WERI-Rb-1 (cell line): ENCODE measurements around the gene KCP.

ENCODE experiments used
- DNase-seq: peaks from one replicate; pipeline ENCODE4 v3.0.0-alpha.2; 2020
- H3K27ac ChIP-seq: fragments of 250-450 bp; sonication (Bioruptor Pico); 2 replicates; pipeline ENCODE4 v1.5.1; 2020; ENCODE audit warnings: mild to moderate bottlenecking, moderate library complexity
- H3K27me3 ChIP-seq: fragments of 250-450 bp; sonication (Bioruptor Pico); 2 replicates; pipeline ENCODE4 v1.5.1; 2021; ENCODE audit warnings: mild to moderate bottlenecking, low read depth, moderate library complexity; ENCODE audit not compliant: insufficient read depth, severe bottlenecking
- H3K36me3 ChIP-seq: fragments of 250-450 bp; sonication (Bioruptor Pico); 2 replicates; pipeline ENCODE4 v1.5.1; 2020; ENCODE audit warnings: mild to moderate bottlenecking, moderate library complexity
- H3K4me3 ChIP-seq: 2 replicates; pipeline ENCODE4 v1.5.1; 2011; ENCODE audit warnings: low read depth, mild to moderate bottlenecking, control low read depth, low read length
- H3K9me3 ChIP-seq: fragments of 250-450 bp; sonication (Bioruptor Pico); 2 replicates; pipeline ENCODE4 v1.5.1; 2021; ENCODE audit warnings: mild to moderate bottlenecking, moderate library complexity; ENCODE audit not compliant: severe bottlenecking
- TF ChIP-seq, protein P1 (sequence below): IDR thresholded peaks from 2 replicates; pipeline ENCODE4 v1.5.1; 2011; ENCODE audit warnings: low read depth, mild to moderate bottlenecking, control low read depth, inconsistent platforms, low read length

The KCP gene

DNA sequence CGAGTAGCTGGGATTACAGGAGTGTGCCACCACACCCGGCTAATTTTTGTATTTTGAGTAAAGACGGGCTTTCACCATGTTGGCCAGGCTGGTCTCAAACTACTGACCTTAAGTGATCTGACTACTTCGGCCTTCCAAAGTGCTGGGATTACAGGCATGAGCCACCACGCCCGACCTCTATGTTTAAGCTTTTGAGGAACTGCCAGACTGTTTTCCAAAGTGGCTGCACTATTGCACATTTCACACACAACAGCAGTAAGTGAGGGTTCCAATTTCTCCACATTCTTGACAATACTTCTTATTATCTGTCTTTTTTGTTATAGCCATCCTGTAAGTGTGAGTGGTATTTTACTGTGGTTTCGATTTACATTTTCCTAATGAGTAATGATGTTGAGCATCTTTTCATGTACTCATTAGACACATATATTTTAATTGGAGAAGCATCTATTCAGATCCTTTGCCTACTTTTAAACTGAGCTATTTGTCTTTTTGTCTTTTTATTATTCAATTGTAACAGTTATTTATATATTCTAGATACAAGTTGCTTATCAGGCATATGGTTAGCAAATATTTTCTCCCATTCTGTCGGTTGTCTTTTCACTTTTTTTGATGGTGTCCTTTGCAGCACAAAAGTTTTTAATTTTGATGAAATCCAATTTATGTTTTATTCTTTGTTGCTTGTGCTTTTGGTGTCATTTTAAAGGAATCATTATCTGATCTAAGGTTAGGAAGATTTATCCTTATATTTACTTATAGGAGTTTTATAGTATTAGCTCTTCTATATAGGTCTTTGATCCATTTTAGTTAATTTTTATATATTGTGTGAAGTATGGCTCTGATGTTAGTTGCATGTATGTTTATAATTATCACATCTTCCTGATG is 14.4 kb upstream of the KCP start:
- no peaks in the 10 kb centered on the region for H3K9me3 ChIP-seq
- no peak for DNase-seq
- H3K27me3 ChIP-seq, result no peaks in the 10 kb centered on the region
- no peak overlapping the region for H3K27ac ChIP-seq
- H3K4me3 ChIP-seq, result no peak overlapping the region
- TF ChIP-seq, protein P1, sequence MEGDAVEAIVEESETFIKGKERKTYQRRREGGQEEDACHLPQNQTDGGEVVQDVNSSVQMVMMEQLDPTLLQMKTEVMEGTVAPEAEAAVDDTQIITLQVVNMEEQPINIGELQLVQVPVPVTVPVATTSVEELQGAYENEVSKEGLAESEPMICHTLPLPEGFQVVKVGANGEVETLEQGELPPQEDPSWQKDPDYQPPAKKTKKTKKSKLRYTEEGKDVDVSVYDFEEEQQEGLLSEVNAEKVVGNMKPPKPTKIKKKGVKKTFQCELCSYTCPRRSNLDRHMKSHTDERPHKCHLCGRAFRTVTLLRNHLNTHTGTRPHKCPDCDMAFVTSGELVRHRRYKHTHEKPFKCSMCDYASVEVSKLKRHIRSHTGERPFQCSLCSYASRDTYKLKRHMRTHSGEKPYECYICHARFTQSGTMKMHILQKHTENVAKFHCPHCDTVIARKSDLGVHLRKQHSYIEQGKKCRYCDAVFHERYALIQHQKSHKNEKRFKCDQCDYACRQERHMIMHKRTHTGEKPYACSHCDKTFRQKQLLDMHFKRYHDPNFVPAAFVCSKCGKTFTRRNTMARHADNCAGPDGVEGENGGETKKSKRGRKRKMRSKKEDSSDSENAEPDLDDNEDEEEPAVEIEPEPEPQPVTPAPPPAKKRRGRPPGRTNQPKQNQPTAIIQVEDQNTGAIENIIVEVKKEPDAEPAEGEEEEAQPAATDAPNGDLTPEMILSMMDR, result no peak
- H3K36me3 ChIP-seq, result no peaks in the 10 kb centered on the region

DNA sequence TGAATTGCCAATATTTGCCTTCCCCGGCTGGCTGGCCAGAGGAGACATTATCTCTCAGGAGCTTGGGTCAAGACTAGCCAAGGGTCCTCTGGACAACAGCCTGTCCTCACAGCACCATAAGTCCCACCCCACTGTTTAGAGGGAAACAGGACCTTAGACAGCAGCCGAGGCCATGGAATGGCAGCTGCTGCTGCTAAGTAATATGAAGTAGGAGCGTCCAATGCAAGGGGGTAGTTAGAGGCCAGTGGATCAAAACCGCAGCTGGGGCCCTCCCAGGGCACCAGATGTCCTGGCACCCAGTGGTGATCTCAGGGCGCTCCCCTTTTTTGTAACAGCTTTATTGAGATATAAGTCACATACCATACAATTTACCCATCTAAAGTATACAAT is 12.9 kb upstream of the KCP start:
- Histone ChIP-seq H3K4me3 (no peak overlapping the region), H3K9me3 (no peaks in the 10 kb centered on the region), H3K27ac (no peak overlapping the region), H3K36me3 (no peaks in the 10 kb centered on the region), H3K27me3 (no peaks in the 10 kb centered on the region)
- TF ChIP-seq, protein P1, result no peak
- no peak for DNase-seq

DNA sequence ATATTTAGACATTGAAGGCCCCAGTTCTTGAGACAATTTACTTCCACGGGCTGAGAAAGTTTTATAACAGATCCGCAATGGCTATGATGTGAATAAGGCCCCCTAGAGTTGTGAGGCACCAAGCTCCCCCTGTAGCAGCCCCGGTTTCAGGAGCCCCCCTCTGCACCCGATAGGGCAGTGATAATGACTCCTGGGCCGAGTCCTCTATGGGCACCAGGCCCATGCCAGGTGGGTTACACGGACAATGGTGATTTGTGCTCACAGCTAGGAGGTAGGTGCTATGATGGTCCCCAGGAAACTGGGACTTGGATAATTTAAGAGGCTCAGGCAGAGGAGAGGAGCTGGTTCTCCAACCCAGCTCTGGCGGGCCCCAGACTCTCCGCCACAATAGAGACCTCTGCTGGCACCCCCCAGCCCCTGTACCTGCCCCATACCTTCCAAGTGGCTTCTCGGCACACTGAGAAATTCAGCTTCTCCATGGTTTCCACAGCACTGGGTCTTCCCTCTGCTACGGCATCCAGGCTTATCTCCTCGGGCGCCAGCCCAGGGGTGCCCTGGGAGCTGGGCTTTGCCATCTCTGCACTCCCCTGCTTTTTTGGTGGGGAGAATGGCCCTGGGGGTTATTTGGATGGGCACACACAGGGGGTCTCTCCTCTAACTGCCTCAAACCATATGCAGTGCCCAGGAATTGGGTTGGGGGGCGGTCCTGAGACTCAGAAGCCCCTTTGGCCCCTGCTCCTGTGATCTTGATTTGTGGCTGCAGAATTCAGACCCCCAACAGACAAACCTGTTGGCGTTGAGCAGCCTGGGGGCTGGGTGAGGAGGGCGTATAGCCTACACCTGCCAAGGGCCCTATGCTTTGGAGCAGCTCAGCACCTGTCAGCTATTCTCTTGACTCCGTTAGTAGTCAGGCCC is 12.2 kb upstream of the KCP start:
- DNase-seq, result no peak
- Histone ChIP-seq H3K27ac (no peak overlapping the region), H3K4me3 (no peak overlapping the region), H3K36me3 (no peaks in the 10 kb centered on the region), H3K27me3 (no peaks in the 10 kb centered on the region), H3K9me3 (no peaks in the 10 kb centered on the region)
- TF ChIP-seq, protein P1, result no peak

DNA sequence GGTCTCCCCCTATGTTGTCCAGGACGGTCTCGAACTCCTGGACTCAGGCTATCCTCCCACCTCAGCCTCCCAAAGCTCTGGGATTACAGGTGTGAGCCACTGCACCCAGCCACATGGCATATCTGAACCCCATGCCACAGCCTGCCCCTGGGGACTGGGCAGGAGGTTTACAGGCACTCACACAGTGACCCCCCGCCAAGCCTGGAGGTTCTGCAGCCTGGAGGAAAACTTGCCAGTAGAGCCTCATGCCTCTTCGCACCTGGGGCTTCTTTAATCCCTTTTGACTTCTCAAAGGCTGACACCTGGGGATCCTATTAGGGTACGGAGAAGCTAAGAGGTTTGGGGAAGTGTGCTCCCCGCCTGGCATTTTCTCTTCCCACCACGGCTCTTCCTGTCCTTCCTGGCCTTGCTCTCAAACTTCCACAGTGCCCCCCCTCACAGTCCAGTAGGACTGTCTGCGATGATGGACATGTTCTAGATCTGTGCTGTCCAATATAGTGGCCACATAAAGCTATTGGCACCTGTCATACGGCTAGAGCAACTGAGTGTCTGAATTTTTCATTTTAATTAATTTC is 11.4 kb upstream of the KCP start:
- Histone ChIP-seq H3K27ac (no peak overlapping the region), H3K9me3 (no peaks in the 10 kb centered on the region), H3K36me3 (no peaks in the 10 kb centered on the region), H3K4me3 (no peak overlapping the region), H3K27me3 (no peaks in the 10 kb centered on the region)
- TF ChIP-seq, protein P1, result no peak
- no peak for DNase-seq

DNA sequence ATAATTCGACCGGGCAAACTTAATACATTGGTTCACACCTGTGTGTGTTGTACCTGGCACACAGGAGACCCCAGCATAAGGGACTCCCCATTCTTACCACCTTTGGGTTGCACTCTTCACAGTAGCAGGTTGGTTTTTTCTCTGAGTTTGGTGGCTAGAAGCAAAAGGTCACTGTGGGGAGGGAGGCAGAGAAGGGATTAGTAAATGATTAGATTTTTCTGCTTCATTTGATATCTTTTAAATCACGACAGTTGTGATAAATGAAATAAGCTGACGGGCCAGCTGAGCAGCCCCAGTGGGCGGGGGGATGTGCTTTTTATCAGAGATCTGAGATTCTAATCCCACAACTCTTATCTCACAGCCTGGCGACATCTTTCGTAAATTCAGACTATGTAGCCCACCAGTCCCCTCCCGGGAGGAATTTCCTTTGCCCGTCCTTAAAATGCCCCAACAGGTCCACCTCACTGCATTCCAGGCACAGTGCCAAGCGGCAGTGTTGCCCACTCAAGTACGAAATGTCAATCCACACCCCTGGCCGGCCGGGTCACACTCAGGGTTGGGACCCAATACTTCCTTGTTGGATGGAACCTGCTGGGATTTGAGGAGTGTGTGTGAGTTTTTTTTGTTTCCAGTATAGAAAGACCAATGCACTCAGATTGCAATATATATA is 10.5 kb upstream of the KCP start:
- Histone ChIP-seq H3K27ac (no peak overlapping the region), H3K36me3 (no peaks in the 10 kb centered on the region), H3K9me3 (no peaks in the 10 kb centered on the region), H3K27me3 (no peaks in the 10 kb centered on the region), H3K4me3 (no peak overlapping the region)
- DNase-seq, result no peak
- TF ChIP-seq, protein P1, result no peak
